ENCODE data around the gene GYG2.
"Not testable (repeated sequence)": the region's sequence is repeated elsewhere in the genome, so short reads cannot be mapped to it uniquely, and the experiment has no call there.

GYG2 gene

GRCh38 chrX:2910109-2910508, 81.4 kb downstream of the GYG2 start:
- no peak for DNase-seq

- no peak for DNase-seq
Observed at GRCh38 chrX:2913118-2913517, 84.4 kb downstream of the GYG2 start.

- DNase-seq, result no peak
Observed at GRCh38 chrX:2917767-2918166, 89.0 kb downstream of the GYG2 start.

GRCh38 chrX:2921193-2921592, 92.5 kb downstream of the GYG2 start:
- DNase-seq, result no peak

GRCh38 chrX:2921750-2922149, 93.0 kb downstream of the GYG2 start:
- DNase-seq, result no peak

- DNase-seq, result no peak
Observed at GRCh38 chrX:2924151-2924550, 95.4 kb downstream of the GYG2 start.

GRCh38 chrX:2926255-2926654, 97.5 kb downstream of the GYG2 start:
- DNase-seq, result not testable (repeated sequence)

- no peak for DNase-seq
Observed at GRCh38 chrX:2926664-2927275, 98.0 kb downstream of the GYG2 start.

- DNase-seq, result peak in 1 of 2 donors; percentile 38
Observed at GRCh38 chrX:2928191-2928582, 99.5 kb downstream of the GYG2 start.

GRCh38 chrX:2928583-2929434, 100.1 kb downstream of the GYG2 start, which contains the start of gene ARSD:
TSS of gene ARSD (minus strand) at chrX:2929339. CDS start at chrX:2929275, 64 bp downstream.
- DNase-seq, result peak; percentile 48 to 82

- no peak for DNase-seq
Observed at GRCh38 chrX:2931155-2931554, 102.4 kb downstream of the GYG2 start.

- DNase-seq, result no peak
Observed at GRCh38 chrX:2931612-2932011, 102.9 kb downstream of the GYG2 start.
